NCI-H2196 treated with DMSO at 0.1 percent for 48 hours (cell line): Measurements from ENCODE around the gene PTPN1.
"Not testable (repeated sequence)": the region's sequence is repeated elsewhere in the genome, so short reads cannot be mapped to it uniquely, and the experiment has no call there.

ENCODE experiments used
- DNase-seq: peaks from one replicate; lab custom pipeline; 2025; ENCODE audit not compliant: unreplicated experiment; lab: John Stamatoyannopoulos, UW

PTPN1 gene

DNA sequence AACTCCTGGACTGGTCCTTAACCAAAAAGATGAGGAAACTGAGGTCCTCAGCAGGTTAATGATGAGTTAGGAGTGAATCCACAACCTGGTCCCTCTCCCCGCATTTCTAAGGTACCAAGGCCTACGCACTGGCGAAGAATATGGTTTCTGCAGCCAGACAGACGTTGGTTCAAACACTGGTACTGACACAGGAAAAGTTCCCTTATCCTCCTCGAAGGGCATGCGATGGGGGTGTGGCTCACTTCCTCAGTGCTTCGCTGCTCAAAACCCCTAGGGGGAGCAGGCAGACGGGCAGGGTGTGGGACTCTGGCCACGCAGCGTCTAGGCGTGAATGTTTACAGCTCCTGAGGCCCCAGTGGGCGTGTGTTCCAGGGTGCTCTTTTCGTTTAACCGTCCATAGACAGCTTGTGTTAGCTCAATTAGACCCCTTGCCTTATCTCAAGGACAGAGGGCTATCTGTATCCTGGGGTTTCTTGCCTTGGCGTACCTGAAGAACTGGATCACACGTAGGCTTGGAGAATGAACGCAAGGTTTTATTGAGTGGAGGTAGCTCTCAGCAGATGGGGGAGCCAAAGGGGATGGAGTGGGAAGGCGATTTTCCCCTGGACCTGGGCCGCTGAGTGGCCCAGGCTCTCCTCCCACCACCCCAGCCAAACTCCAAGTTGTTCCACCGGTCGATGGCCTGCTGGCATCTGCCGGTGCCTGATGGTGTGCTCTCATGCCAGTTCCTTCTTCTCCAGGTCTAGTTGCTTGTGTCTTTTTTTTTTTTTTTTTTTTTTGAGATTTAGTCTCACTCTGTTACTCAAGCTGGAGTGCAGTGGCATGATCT is 31.8 kb upstream of the PTPN1 start:
- no peak for DNase-seq

DNA sequence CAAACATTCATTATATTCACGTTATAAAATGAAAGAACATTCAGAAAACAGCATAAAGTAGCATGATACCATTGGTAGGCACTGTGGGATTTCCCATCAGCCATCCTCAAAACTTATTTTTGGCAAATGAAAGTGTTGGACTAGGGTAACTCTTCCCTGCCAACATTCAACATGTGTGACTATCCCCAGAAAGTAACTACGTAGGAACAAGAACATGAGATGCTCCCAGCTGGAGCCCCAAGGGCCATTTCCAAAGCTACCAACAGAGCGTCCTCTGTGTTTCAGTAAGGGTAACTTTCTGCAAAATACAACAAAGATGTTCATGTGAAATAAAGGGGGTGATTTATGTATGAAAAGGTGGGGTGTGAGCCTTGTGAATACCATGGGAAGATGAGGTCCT is 28.4 kb upstream of the PTPN1 start:
- DNase-seq = no peak

DNA sequence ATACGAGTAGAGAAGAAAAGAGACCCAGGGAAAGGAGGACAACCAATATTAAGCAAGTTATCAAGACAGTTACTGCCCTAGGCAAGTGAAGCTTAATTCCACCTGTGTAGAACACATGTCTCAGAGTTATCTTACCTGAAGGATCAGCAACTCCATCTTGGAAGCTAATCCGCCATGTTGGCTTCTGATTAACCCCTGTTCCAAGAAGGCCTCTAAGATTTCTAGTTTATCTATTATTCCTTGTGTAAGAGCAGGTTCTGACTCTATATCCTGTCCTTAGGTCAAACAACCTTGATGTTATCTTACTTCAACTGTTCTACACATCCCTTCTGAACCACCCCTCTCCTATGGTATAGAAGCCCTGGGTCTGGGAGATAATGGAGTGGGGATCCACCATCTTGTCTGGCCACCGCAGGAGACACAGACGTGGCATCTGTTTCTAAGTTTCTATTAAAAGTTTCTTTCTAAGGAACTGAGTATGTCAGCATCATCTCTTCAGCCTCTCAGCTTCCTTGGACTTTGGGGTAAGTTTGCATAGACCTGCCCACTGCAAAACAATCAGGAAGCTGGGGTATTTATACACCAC is 27.7 kb upstream of the PTPN1 start:
- DNase-seq = no peak

DNA sequence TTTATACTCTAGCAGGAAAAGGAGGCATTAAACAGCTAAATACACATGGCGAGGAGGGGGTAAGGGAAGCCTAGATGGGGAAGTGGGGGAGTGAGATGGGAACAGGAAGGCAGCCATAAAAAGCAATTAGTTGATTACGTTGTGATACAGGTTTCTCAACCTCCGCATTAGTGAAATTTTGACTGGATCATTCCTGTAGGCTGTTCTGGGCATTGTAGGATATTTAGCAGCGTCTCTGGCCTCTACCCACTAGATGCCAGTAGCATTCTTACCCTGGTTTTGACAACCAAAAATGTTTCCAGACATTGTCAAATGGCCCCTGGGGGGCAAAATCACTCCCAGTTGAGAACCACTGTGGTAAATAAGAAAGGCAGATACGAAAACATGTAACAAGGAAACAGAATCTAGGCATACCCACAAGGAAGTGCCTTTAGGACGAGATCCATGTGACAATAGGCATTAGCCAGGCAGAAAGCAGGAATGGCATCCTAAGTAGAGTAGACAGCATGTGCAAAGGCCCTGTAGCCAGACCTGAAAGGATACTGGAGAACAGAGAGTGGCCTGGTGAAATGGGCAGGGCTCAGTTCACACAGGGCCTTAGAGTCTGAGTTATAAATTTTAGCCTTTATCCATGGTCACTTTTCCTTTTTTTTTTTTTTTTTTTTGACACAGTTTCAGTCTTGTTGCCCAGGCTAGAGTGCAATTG is 25.8 kb upstream of the PTPN1 start:
- no peak for DNase-seq

DNA sequence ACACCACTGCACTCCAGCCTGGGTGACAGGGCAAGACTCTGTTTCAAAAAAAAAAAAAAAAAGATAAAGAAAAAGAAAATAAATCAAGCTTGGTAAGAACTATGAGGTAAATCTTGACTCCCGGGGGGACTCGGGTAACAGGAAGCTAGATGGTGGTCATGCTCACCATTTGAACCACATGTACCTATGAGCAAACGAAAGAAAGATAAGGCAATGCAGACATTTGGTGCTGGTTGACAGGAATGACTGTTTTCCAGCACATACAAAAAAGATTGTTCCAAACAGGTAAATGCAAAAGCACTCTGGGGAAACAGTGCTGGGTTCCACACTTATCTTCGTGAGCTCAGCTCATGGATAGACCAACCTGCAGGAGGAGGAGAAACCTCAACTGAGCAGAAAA is 22.8 kb upstream of the PTPN1 start:
- DNase-seq = no peak

DNA sequence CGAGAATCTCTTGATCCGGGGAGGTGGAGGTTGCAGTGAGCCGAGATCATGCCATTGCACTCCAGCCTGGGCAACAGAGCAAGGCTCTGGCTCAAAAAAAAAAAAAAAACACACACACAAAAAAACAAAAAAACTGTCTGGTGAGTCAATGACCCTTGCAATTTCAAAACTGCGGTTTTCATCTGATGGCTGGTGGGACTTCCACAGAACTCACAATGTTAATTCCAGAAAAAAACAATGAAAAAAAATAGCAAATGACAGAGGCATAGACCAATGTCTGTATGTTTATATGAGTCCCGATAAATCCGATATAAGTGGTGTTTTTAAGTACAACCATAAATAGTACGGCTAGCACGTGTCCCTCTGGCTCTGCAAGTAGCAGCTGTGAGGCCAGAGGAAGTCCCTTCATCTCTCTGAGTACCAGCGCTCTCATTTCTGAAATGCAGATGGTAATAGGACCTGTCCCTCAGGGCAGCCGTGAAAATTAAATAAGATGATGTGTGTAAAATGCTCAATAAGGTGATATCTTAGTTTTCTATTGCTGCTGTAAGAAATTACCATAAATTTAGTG is 21.9 kb upstream of the PTPN1 start:
- DNase-seq = no peak

DNA sequence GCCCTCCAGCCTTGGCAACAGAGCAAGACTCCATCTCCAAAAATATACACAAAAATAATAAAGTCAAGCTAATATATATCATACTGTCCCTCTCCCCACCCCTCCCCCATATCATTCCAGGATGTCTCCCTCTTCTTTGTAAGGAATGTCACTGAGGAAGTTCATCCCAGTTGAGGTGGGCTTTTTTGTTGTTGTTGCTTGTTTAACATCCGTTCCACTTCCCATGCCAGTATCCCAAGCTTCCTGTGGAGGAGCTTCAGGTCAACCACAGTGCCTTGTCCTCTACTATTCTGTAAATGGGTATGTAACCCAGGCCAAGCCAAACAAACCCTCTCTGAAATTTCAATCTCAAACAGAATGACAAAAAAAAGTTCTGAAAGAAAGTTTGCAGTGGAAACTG is 19.0 kb upstream of the PTPN1 start:
- no peak for DNase-seq

DNA sequence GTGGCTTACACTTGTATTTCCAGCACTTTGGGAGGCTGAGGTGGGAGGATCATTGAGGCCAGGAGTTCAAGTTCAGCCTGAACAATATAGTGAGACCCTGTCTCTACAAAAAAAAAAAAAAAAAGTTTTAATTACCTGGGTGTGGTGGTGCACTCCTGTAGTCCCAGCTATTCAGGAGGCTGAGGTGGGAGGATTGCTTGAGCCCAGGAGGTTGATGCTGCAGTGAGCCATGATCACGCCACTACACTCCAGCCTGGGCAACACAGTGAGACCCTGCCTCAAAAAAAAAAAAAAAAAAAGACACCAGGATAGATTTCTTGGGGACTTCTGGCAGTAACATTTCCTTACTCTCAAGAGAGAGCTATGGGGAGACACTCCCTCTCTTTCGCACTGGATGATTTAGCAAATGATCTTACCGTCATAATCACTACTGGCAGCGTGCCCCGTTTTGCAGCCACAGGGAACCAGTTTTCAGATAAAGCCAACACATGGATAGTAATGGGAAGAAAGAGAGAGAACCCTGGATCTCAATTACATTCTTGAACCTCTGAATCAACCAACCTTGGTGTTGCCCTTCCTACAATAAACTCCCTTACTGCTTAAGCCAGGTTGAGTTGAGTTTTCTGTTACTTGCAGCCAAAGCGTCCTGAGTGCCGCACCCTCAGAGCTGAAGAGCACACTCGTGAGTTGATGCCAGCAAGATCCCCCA is 18.1 kb upstream of the PTPN1 start:
- no peak for DNase-seq

DNA sequence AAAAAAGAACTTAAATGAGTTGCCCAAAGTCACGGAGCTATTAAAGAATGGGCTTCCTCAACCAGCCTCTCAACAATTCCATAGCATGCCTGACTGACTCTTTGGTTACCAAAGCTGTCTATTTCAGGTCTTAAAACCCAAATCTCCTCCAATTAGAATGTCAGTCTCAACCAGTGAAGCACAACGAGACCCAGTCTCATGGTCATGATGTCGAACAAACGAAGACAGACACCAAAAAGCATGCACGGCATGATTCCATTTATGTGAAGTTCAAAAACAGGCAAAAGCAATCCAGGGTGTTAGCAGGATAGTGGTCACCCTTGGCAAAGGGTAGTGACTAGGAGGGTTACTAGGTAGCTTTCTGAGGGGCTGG is 16.3 kb upstream of the PTPN1 start:
- no peak for DNase-seq

DNA sequence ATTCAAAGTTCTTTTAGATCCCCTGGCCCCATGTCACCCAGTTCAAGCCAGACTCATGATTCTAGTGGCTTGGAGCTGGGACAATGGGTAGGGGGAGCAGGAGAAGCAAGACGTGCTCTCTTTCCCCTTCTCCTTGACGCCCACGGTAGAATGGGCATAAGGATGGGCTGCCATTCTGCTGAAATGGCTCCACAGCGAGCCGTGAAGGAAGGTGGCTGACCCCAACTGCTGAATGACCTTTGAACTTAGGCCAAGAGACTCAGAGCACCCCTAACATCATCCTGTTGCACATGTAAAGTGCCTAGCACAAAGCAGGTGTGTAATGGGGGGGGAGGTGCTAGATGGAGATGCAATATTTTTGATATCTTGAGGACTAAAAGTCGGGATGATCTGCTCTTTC is 15.8 kb upstream of the PTPN1 start:
- DNase-seq = no peak

DNA sequence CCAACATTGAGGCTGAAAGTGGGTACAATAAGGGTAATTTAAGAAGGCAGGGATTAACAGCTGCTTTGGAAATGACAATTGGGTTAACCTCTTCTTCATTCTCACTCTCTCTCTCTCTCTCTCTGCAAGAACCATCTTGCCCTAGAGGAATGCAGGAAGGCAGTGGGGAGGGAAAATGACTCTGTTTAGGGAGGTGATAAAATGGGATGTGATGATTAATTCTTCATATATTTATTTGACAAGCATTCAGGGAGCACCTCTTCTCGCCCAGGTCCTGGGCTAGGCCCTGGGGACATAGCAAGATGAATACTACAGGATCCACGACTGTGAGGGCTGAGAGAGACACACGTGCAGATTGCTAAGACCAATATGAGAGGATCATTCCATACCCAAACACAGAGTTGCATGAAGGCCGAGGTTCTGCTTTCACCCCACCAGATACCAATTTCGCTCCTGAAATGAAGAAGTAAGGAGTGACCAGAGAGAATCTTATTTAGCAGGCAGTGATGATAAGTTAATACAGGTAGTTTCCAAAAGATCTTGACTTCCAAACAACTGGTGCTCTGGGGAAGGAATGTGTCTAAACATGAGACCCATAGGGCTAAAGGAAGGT is 13.3 kb upstream of the PTPN1 start:
- no peak for DNase-seq

DNA sequence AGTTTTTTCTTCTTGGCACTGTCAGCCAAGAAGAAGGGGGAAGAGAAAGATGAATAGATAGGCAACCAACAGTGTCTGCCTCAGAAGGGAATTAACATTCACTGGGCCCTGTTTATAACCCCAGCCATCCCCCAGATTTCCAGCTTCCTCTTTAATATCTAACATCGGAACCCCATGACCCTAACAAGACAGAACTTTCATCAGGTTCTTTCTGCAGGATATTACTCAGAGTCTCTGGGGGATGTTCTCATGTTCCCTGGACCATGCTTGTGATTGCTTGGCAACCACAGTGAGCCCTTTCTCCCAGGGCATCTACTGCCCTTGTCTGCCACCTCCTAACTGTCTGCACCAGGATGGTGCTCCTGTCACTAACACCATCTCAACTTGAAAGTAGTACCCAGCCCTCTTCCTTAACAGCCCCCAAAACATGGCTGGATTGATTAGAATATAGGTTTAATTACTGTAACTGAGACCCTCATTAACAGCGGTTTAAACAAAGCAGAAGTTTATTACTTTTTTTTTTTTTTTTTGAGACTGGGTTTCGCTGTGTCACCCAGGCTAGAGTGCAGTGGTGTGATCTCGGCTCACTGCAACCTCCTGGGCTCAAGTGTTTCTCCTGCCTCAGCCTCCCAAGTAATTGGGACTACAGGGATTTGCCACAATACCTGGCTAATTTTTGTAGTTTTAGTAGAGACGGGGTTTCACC is 12.0 kb upstream of the PTPN1 start:
- no peak for DNase-seq

DNA sequence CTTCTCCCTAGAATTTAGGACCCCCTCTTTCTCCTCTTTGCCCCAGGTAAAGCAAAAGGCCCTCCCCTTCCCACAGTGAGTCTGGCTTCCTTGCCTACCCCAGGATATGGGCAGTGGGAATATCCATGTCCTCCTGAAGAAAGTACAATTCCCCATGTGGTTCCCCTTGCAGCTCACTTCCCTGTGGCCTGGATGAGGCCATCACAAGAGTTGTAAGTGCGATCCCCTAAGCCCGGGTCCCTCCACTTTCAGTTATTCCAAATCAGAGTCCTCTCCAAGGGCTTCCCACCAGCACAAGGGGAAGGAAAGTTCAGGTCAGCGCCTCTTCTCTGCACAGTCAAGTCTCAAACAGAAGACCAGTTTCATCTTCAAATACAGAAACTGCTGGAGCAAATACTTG is 10.2 kb upstream of the PTPN1 start:
- no peak for DNase-seq

DNA sequence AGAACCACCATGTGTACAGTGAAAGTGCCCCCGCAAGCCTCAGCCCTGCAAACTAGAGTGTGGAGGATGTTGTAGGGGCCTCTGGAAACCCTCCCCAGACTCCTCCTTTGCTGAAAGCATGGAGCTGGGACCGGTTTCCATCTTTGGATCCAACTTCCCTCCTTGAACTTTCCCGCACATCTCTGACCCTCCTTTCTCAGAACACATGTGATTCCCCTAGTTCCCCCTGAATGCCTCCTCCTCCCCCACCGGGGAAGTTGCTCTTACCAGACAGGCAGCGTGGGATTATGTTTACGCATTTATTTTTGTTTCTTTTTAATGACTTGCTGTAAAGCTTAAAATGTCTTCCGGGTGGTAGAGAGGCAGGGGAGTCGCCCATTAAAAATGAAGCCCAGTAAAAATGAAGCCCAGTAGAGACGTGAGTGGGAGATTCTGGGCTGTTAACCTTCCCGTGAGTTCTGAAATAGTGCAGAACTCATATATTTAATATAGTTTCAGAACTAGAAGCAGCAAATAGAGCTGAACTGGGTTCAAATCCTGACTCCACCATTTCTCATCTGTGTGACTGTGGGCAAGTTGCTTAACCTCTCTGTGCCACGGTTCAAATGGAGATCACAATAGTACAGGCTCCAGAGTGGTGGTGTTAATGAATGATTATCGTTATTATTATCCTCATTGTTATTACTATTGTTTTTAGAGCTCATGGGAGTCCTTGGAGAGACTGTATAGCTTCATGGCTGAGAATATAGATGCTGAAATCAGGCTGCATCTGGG is 8.0 kb upstream of the PTPN1 start:
- DNase-seq = no peak

DNA sequence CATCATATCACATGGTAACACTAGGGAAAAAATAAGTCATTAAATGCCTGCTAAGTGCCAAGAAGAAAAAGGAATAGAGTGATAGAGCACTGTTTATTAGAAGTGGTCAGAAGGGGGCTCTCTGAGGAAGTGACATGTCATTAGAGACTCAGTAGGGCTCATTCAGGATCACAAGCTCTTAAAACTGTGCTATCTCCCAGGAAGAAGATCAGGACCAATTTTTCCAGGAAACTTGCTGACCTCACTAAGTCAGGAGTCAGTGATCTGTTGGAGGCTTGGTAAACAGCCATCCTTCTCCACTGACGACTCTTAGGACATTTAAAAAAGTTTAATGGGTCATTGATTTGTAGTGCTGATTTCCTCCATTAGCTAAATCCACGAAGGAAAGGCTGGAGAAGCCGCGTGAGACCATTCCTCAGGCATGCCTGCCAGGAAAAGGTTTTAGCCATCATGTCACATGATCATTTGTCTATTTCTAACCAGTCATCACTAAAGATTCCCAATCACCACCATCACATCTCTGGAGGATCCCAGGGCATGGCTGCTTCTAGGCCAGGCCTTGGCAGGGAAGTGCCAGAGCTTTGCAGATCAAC is 5.9 kb upstream of the PTPN1 start:
- no peak for DNase-seq

DNA sequence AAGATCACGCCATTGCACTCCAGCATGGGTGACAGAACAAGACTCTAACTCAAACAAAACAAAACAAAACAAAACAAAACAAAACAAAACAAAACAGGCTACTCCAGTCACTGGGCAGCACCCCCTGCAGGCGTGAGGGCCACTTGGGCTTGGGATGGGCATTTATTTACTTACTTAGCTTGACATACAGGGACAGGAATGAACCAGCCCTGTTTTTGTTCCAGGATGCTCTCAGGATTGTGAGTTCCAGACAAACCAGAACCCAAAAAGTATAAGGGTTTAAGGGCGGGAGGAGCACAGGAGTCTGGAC is 4.0 kb upstream of the PTPN1 start:
- DNase-seq = no peak

DNA sequence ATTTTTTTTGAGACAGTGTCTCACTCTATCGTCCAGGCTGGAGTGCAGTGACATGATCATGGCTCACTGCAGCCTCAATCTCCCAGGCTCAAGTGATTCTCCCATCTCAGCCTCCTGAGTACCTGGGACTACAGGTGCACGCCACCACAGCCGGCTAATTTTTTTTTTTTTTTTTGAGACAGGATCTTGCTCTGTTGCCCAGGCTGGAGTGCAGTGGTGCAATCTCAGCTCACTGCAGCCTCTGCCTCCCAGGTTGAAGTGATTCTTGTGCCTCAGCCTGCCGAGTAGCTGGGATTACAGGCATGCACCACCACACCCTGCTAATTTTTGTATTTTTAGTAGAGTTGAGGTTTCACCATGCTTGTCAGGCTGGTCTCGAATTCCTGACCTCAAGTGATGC is 2.4 kb upstream of the PTPN1 start:
- DNase-seq = not testable (repeated sequence)

DNA sequence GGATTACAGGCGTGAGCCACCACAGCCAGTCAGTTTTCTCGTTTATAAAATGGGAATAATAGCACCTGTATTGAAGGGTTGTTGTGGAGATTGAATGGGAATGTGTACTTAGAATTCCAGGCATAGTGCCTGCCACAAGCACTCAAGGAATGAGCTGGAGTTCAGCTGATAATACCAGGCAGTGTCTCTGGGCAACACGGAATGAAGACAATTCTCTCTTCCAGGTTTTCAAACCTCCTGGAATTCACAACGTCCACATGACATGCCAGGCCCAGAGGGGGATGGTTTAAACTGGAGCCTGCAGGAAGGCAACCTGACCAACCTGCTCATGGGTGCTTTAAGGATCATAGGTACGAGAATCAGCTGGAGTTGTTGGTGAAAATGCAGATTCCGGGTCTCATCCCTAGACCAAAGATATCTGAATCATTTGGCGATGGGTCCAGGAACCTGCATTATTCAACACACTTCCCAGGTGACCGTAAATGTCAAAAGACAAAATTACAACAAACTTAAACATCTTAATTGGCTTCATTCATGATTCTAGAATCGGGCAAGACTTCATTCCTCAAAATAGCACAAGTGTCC is 1.9 kb upstream of the PTPN1 start:
- DNase-seq = no peak
